ENCODE results near the gene MBLAC1. TPM values are rescaled to one million over a fixed set of nuclear protein-coding genes. Genes with fewer than 3 reads are reported as not detected.
"Not testable (repeated sequence)": the region's sequence is repeated elsewhere in the genome, so short reads cannot be mapped to it uniquely, and the experiment has no call there.

The MBLAC1 gene
- total and polyA plus RNA-seq, 2 donors from 2014 or later: 2.4 to 3.7 TPM

DNA sequence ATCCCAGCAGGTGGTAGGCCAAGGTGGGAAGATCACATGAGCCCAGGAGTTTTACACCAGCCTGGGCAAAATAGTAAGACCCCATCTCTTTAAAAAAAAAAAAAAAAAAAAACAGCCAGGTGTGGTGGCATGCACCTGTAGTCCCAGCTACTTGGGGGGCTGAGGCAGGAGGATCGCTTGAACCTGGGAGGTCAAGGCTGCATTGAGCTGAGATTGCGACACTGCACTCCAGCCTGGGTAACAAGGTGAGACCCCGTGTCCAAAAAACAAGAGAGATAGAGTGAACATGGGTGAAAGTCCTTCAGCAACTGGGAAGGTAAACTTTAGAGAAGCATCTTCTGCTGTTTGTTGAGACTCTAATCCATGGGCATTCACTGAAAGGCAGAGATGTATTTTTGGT, 15.7 kb downstream of the MBLAC1 start:
- no peak for DNase-seq
- no peak for FAIRE-seq
- Histone ChIP-seq H3K9ac (ENCODE audit: low read length in 3 of 3) (no peak overlapping the region), H3K27me3 (ENCODE audit: control insufficient read depth, insufficient read depth, low read length) (no peaks in the 10 kb centered on the region), H3K27ac (ENCODE audit: low read depth in 2 of 2, low read length in 2 of 2) (no peak overlapping the region), H3K4me1 (ENCODE audit: control insufficient read depth in 2 of 3, insufficient read depth in 2 of 3, low read depth in 1 of 3, low read length in 3 of 3) (no peaks in the 10 kb centered on the region), H3K36me3 (ENCODE audit: control insufficient read depth in 2 of 3, insufficient read depth in 3 of 3, low read length in 3 of 3) (no peaks in the 10 kb centered on the region), H3K9me3 (ENCODE audit: control insufficient read depth in 2 of 3, insufficient read depth in 1 of 3, low read length in 3 of 3) (no peaks in the 10 kb centered on the region), H3K4me3 (ENCODE audit: low read length in 3 of 3) (no peak overlapping the region)
- intact Hi-C loops (cut with DNase I): no loop called here
- TF ChIP-seq, protein P1, sequence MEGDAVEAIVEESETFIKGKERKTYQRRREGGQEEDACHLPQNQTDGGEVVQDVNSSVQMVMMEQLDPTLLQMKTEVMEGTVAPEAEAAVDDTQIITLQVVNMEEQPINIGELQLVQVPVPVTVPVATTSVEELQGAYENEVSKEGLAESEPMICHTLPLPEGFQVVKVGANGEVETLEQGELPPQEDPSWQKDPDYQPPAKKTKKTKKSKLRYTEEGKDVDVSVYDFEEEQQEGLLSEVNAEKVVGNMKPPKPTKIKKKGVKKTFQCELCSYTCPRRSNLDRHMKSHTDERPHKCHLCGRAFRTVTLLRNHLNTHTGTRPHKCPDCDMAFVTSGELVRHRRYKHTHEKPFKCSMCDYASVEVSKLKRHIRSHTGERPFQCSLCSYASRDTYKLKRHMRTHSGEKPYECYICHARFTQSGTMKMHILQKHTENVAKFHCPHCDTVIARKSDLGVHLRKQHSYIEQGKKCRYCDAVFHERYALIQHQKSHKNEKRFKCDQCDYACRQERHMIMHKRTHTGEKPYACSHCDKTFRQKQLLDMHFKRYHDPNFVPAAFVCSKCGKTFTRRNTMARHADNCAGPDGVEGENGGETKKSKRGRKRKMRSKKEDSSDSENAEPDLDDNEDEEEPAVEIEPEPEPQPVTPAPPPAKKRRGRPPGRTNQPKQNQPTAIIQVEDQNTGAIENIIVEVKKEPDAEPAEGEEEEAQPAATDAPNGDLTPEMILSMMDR (IDR thresholded peaks at IDR 0.05; ENCODE audit: borderline replicate concordance, extremely low read depth, insufficient read depth): no peak

DNA sequence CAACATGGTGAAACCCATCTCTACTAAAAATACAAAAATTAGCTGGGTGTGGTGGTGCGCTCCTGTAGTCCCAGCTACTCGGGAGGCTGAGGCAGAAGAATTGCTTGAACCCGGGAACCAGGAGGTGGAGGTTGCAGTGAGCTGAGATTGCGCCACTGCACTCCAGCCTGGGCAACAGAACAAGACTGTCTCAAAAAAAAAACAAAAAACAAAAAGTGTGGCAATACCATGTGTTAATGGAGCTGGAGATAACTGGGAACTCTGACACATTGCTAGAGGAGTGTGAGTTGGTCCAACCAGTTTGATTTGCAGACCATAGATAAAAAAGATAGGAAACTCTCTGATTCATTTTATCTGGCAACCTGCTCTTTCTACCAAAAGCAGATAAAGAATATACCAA, 19.6 kb downstream of the MBLAC1 start:
- H3K27me3 ChIP-seq (ENCODE audit: control insufficient read depth, insufficient read depth, low read length); H3K4me1 ChIP-seq (ENCODE audit: control insufficient read depth in 2 of 3, insufficient read depth in 2 of 3, low read depth in 1 of 3, low read length in 3 of 3); H3K9me3 ChIP-seq (ENCODE audit: control insufficient read depth in 2 of 3, insufficient read depth in 1 of 3, low read length in 3 of 3); intact Hi-C loops (cut with DNase I); DNase-seq; H3K9ac ChIP-seq (ENCODE audit: low read length in 3 of 3); H3K4me3 ChIP-seq (ENCODE audit: low read length in 3 of 3); H3K27ac ChIP-seq (ENCODE audit: low read depth in 2 of 2, low read length in 2 of 2); FAIRE-seq; H3K36me3 ChIP-seq (ENCODE audit: control insufficient read depth in 2 of 3, insufficient read depth in 3 of 3, low read length in 3 of 3): not testable (repeated sequence)

DNA sequence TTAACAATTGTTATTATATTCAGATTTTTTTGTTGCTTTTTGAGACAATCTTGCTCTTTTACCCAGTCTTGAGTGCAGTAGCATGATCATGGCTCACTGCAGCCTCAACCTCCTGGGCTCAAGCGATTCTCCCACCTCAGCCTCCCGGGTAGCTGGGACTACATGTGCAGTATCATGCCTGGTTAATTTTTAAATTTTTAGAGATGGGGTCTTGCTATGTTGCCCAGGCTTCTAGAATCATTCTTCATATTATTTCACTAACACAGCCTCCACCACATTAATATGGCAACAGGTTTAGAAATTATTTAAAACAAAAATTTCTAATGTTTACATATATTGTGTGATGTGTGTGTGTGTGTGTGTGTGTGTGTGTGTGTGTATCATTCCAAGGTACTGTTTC, 20.5 kb downstream of the MBLAC1 start:
- Histone ChIP-seq H3K27me3 (ENCODE audit: control insufficient read depth, insufficient read depth, low read length) (no peaks in the 10 kb centered on the region), H3K9me3 (ENCODE audit: control insufficient read depth in 2 of 3, insufficient read depth in 1 of 3, low read length in 3 of 3) (no peaks in the 10 kb centered on the region), H3K27ac (ENCODE audit: low read depth in 2 of 2, low read length in 2 of 2) (no peak overlapping the region), H3K4me3 (ENCODE audit: low read length in 3 of 3) (no peak overlapping the region), H3K4me1 (ENCODE audit: control insufficient read depth in 2 of 3, insufficient read depth in 2 of 3, low read depth in 1 of 3, low read length in 3 of 3) (peaks cover 0 to 8% (median 3%) of the 10 kb centered on the region in 3 donors), H3K36me3 (ENCODE audit: control insufficient read depth in 2 of 3, insufficient read depth in 3 of 3, low read length in 3 of 3) (no peaks in the 10 kb centered on the region), H3K9ac (ENCODE audit: low read length in 3 of 3) (no peak overlapping the region)
- DNase-seq (no peak), FAIRE-seq (no peak)
- TF ChIP-seq, protein P1 (IDR thresholded peaks at IDR 0.05; ENCODE audit: borderline replicate concordance, extremely low read depth, insufficient read depth): no peak
- intact Hi-C loops (cut with DNase I): no loop called here

DNA sequence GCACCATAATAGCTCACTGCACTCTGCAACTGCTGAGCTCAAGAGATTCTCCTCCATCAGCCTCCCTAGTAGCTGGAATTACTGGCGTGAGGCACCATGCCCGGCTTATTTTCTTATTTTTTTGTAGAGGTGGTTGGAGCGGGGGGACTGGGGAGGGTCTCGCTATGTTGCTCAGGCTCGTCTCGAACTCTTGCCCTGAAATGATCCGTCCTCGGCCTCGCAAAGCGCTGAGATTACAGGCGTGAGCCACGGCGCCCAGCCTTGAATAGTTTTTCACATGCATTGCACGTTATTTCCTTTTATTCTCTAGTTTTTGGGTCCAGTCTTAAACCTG, 21.4 kb downstream of the MBLAC1 start:
- FAIRE-seq (no peak), DNase-seq (no peak)
- H3K9me3 ChIP-seq (ENCODE audit: control insufficient read depth in 2 of 3, insufficient read depth in 1 of 3, low read length in 3 of 3): no peaks in the 10 kb centered on the region
- H3K4me1 ChIP-seq (ENCODE audit: control insufficient read depth in 2 of 3, insufficient read depth in 2 of 3, low read depth in 1 of 3, low read length in 3 of 3): peaks cover 0 to 8% (median 3%) of the 10 kb centered on the region in 3 donors
- intact Hi-C loops (cut with DNase I): no loop called here
- no peaks in the 10 kb centered on the region for H3K36me3 ChIP-seq (ENCODE audit: control insufficient read depth in 2 of 3, insufficient read depth in 3 of 3, low read length in 3 of 3)
- TF ChIP-seq, protein P1 (IDR thresholded peaks at IDR 0.05; ENCODE audit: borderline replicate concordance, extremely low read depth, insufficient read depth): no peak
- H3K27ac ChIP-seq (ENCODE audit: low read depth in 2 of 2, low read length in 2 of 2): peak overlapping the region in 1 of 2 donors; percentile 38
- H3K4me3 ChIP-seq (ENCODE audit: low read length in 3 of 3): peak overlapping the region; percentile 69 to 98 (median 79)
- H3K27me3 ChIP-seq (ENCODE audit: control insufficient read depth, insufficient read depth, low read length): no peaks in the 10 kb centered on the region
- peak overlapping the region; percentile 47 to 77 (median 55) for H3K9ac ChIP-seq (ENCODE audit: low read length in 3 of 3)
